Measurements from ENCODE around the gene BTBD9. TPM values are rescaled to one million over a fixed set of nuclear protein-coding genes. Genes with fewer than 3 reads are reported as not detected.

The BTBD9 gene
- total RNA-seq, 1 experiment from 2014 or later: 4.7 TPM

GRCh38 chr6:38586992-38587391 lies 52.7 kb downstream of the BTBD9 start:
- Histone ChIP-seq H3K9me3 (ENCODE audit: low read length) (no peaks in the 10 kb centered on the region), H3K9me2 (replicated peaks; ENCODE audit: insufficient read depth, low read length) (no peaks in the 10 kb centered on the region), H3K4me3 (ENCODE audit: low read length) (no peak overlapping the region), H4K20me1 (ENCODE audit: insufficient read depth, low read depth, low read length) (no peaks in the 10 kb centered on the region), H3K36me3 (ENCODE audit: insufficient read depth, low read length) (no peaks in the 10 kb centered on the region), H3K27ac (ENCODE audit: low read length) (no peak overlapping the region), H3K4me1 (ENCODE audit: low read length) (no peaks in the 10 kb centered on the region), H2AFZ (ENCODE audit: low read length) (no peak overlapping the region), H3K27me3 (ENCODE audit: low read length) (no peaks in the 10 kb centered on the region), H3K4me2 (ENCODE audit: low read depth, low read length, poor library complexity, severe bottlenecking) (no peak overlapping the region), H3K79me2 (ENCODE audit: low read length) (no peaks in the 10 kb centered on the region), H3K9ac (ENCODE audit: low read length) (no peak overlapping the region)
- DNase-seq: no peak

GRCh38 chr6:38584731-38585130 lies 55.0 kb downstream of the BTBD9 start:
- Histone ChIP-seq H3K9me2 (replicated peaks; ENCODE audit: insufficient read depth, low read length) (no peaks in the 10 kb centered on the region), H3K36me3 (ENCODE audit: insufficient read depth, low read length) (no peaks in the 10 kb centered on the region), H2AFZ (ENCODE audit: low read length) (no peak overlapping the region), H3K9ac (ENCODE audit: low read length) (no peak overlapping the region), H3K9me3 (ENCODE audit: low read length) (no peaks in the 10 kb centered on the region), H4K20me1 (ENCODE audit: insufficient read depth, low read depth, low read length) (no peaks in the 10 kb centered on the region), H3K79me2 (ENCODE audit: low read length) (no peaks in the 10 kb centered on the region), H3K4me3 (ENCODE audit: low read length) (no peak overlapping the region), H3K27me3 (ENCODE audit: low read length) (no peaks in the 10 kb centered on the region), H3K27ac (ENCODE audit: low read length) (no peak overlapping the region), H3K4me2 (ENCODE audit: low read depth, low read length, poor library complexity, severe bottlenecking) (no peak overlapping the region), H3K4me1 (ENCODE audit: low read length) (no peaks in the 10 kb centered on the region)
- DNase-seq: no peak

GRCh38 chr6:38583523-38583922 lies 56.2 kb downstream of the BTBD9 start:
- H3K4me1 ChIP-seq (ENCODE audit: low read length): no peaks in the 10 kb centered on the region
- no peak for DNase-seq

GRCh38 chr6:38580030-38580429 lies 59.7 kb downstream of the BTBD9 start:
- H3K79me2 ChIP-seq (ENCODE audit: low read length): no peaks in the 10 kb centered on the region
- no peak for DNase-seq
- H3K4me2 ChIP-seq (ENCODE audit: low read depth, low read length, poor library complexity, severe bottlenecking): no peak overlapping the region
- H3K9me2 ChIP-seq (replicated peaks; ENCODE audit: insufficient read depth, low read length): no peaks in the 10 kb centered on the region
- H3K36me3 ChIP-seq (ENCODE audit: insufficient read depth, low read length): no peaks in the 10 kb centered on the region
- no peaks in the 10 kb centered on the region for H3K27me3 ChIP-seq (ENCODE audit: low read length)
- H3K4me1 ChIP-seq (ENCODE audit: low read length): no peaks in the 10 kb centered on the region
- no peak overlapping the region for H2AFZ ChIP-seq (ENCODE audit: low read length)
- no peak overlapping the region for H3K4me3 ChIP-seq (ENCODE audit: low read length)
- H3K9me3 ChIP-seq (ENCODE audit: low read length): no peaks in the 10 kb centered on the region
- no peak overlapping the region for H3K9ac ChIP-seq (ENCODE audit: low read length)
- H4K20me1 ChIP-seq (ENCODE audit: insufficient read depth, low read depth, low read length): no peaks in the 10 kb centered on the region
- no peak overlapping the region for H3K27ac ChIP-seq (ENCODE audit: low read length)

More at GRCh38 chr6:38583523-38583922, 56.2 kb downstream of the BTBD9 start:
- H3K36me3 ChIP-seq (ENCODE audit: insufficient read depth, low read length): no peaks in the 10 kb centered on the region
- no peaks in the 10 kb centered on the region for H3K9me2 ChIP-seq (replicated peaks; ENCODE audit: insufficient read depth, low read length)
- H3K4me3 ChIP-seq (ENCODE audit: low read length): no peak overlapping the region
- H4K20me1 ChIP-seq (ENCODE audit: insufficient read depth, low read depth, low read length): no peaks in the 10 kb centered on the region
- no peaks in the 10 kb centered on the region for H3K9me3 ChIP-seq (ENCODE audit: low read length)
- no peaks in the 10 kb centered on the region for H3K27me3 ChIP-seq (ENCODE audit: low read length)
- H3K9ac ChIP-seq (ENCODE audit: low read length): no peak overlapping the region
- H3K27ac ChIP-seq (ENCODE audit: low read length): no peak overlapping the region
- H2AFZ ChIP-seq (ENCODE audit: low read length): no peak overlapping the region
- H3K79me2 ChIP-seq (ENCODE audit: low read length): no peaks in the 10 kb centered on the region
- H3K4me2 ChIP-seq (ENCODE audit: low read depth, low read length, poor library complexity, severe bottlenecking): no peak overlapping the region

- H3K27me3 ChIP-seq (ENCODE audit: low read length): no peaks in the 10 kb centered on the region
- H3K36me3 ChIP-seq (ENCODE audit: insufficient read depth, low read length): no peaks in the 10 kb centered on the region
- no peaks in the 10 kb centered on the region for H4K20me1 ChIP-seq (ENCODE audit: insufficient read depth, low read depth, low read length)
- no peak for DNase-seq
- H3K9me2 ChIP-seq (replicated peaks; ENCODE audit: insufficient read depth, low read length): no peaks in the 10 kb centered on the region
- no peaks in the 10 kb centered on the region for H3K4me1 ChIP-seq (ENCODE audit: low read length)
- no peaks in the 10 kb centered on the region for H3K9me3 ChIP-seq (ENCODE audit: low read length)
- no peak overlapping the region for H3K4me2 ChIP-seq (ENCODE audit: low read depth, low read length, poor library complexity, severe bottlenecking)
- no peak overlapping the region for H3K27ac ChIP-seq (ENCODE audit: low read length)
- H3K4me3 ChIP-seq (ENCODE audit: low read length): no peak overlapping the region
- H2AFZ ChIP-seq (ENCODE audit: low read length): no peak overlapping the region
- no peak overlapping the region for H3K9ac ChIP-seq (ENCODE audit: low read length)
- no peaks in the 10 kb centered on the region for H3K79me2 ChIP-seq (ENCODE audit: low read length)
Observed at GRCh38 chr6:38579010-38579628, 60.6 kb downstream of the BTBD9 start.

GRCh38 chr6:38578075-38578474 lies 61.7 kb downstream of the BTBD9 start:
- Histone ChIP-seq H3K4me3 (ENCODE audit: low read length) (no peak overlapping the region), H3K9me2 (replicated peaks; ENCODE audit: insufficient read depth, low read length) (no peaks in the 10 kb centered on the region), H3K9ac (ENCODE audit: low read length) (no peak overlapping the region), H3K36me3 (ENCODE audit: insufficient read depth, low read length) (no peaks in the 10 kb centered on the region), H3K27me3 (ENCODE audit: low read length) (no peaks in the 10 kb centered on the region), H4K20me1 (ENCODE audit: insufficient read depth, low read depth, low read length) (no peaks in the 10 kb centered on the region), H3K9me3 (ENCODE audit: low read length) (no peaks in the 10 kb centered on the region), H3K4me1 (ENCODE audit: low read length) (no peaks in the 10 kb centered on the region), H3K4me2 (ENCODE audit: low read depth, low read length, poor library complexity, severe bottlenecking) (no peak overlapping the region), H3K79me2 (ENCODE audit: low read length) (no peaks in the 10 kb centered on the region), H2AFZ (ENCODE audit: low read length) (no peak overlapping the region), H3K27ac (ENCODE audit: low read length) (no peak overlapping the region)
- no peak for DNase-seq

GRCh38 chr6:38577492-38577891 lies 62.2 kb downstream of the BTBD9 start:
- no peaks in the 10 kb centered on the region for H3K36me3 ChIP-seq (ENCODE audit: insufficient read depth, low read length)

GRCh38 chr6:38573801-38574395 lies 65.8 kb downstream of the BTBD9 start:
- Histone ChIP-seq H3K4me2 (ENCODE audit: low read depth, low read length, poor library complexity, severe bottlenecking) (no peak overlapping the region), H2AFZ (ENCODE audit: low read length) (no peak overlapping the region)

More at GRCh38 chr6:38577492-38577891, 62.2 kb downstream of the BTBD9 start:
- Histone ChIP-seq H2AFZ (ENCODE audit: low read length) (no peak overlapping the region), H3K4me2 (ENCODE audit: low read depth, low read length, poor library complexity, severe bottlenecking) (no peak overlapping the region), H3K79me2 (ENCODE audit: low read length) (no peaks in the 10 kb centered on the region), H3K9ac (ENCODE audit: low read length) (no peak overlapping the region), H3K9me2 (replicated peaks; ENCODE audit: insufficient read depth, low read length) (no peaks in the 10 kb centered on the region), H3K27me3 (ENCODE audit: low read length) (no peaks in the 10 kb centered on the region), H4K20me1 (ENCODE audit: insufficient read depth, low read depth, low read length) (no peaks in the 10 kb centered on the region), H3K4me3 (ENCODE audit: low read length) (no peak overlapping the region), H3K9me3 (ENCODE audit: low read length) (no peaks in the 10 kb centered on the region), H3K27ac (ENCODE audit: low read length) (no peak overlapping the region), H3K4me1 (ENCODE audit: low read length) (no peaks in the 10 kb centered on the region)
- DNase-seq: no peak

More at GRCh38 chr6:38573801-38574395, 65.8 kb downstream of the BTBD9 start:
- Histone ChIP-seq H4K20me1 (ENCODE audit: insufficient read depth, low read depth, low read length) (0 out of 2 replicates have a peak, but pooled peaks cover 6% of the 10 kb centered on the region), H3K9ac (ENCODE audit: low read length) (no peak overlapping the region), H3K4me3 (ENCODE audit: low read length) (no peak overlapping the region), H3K9me3 (ENCODE audit: low read length) (no peaks in the 10 kb centered on the region), H3K4me1 (ENCODE audit: low read length) (no peaks in the 10 kb centered on the region), H3K36me3 (ENCODE audit: insufficient read depth, low read length) (no peaks in the 10 kb centered on the region), H3K27ac (ENCODE audit: low read length) (no peak overlapping the region), H3K79me2 (ENCODE audit: low read length) (no peaks in the 10 kb centered on the region), H3K27me3 (ENCODE audit: low read length) (no peaks in the 10 kb centered on the region), H3K9me2 (replicated peaks; ENCODE audit: insufficient read depth, low read length) (no peaks in the 10 kb centered on the region)
- no peak for DNase-seq

Measured in Karpas-422 (cell line).